Caco-2 (cell line): Measurements from ENCODE around the gene CAMK2G. TPM values are rescaled to one million over a fixed set of nuclear protein-coding genes. Genes with fewer than 3 reads are reported as not detected.
"Not testable (repeated sequence)": the region's sequence is repeated elsewhere in the genome, so short reads cannot be mapped to it uniquely, and the experiment has no call there.

Experiments
- BruUV-seq: library from RNA; stranded (reverse); fragments of 400-500 nt; replicated peaks from 2 replicates; lab custom pipeline; 2021; lab: Mats Ljungman, UMichigan
- CTCF ChIA-PET: fragments of 300-600 bp; sonication (Branson Sonifier 250); formaldehyde crosslinking; loops from one replicate; lab custom pipeline; 2022; ENCODE audit warnings: antibody characterized with exemption; lab: Charles Lee
- POLR2A ChIA-PET: fragments of 300-600 bp; sonication (Branson Sonifier 250); formaldehyde crosslinking; loops from one replicate; lab custom pipeline; 2022; ENCODE audit warnings: antibody characterized with exemption; lab: Charles Lee
- DNase-seq, 2 experiments: peaks; one replicate each; pipeline versions ENCODE4 v3.0.0 to v3.0.0-alpha.2; 2020 to 2022
- H3K27me3 ChIP-seq: replicated peaks from 2 replicates; pipeline ENCODE4 v1.6.0; 2011; ENCODE audit warnings: low read length; ENCODE audit not compliant: control insufficient read depth, insufficient read depth
- H3K36me3 ChIP-seq: 2 replicates; pipeline ENCODE4 v1.5.1; 2011; ENCODE audit warnings: low read length; ENCODE audit not compliant: control insufficient read depth, insufficient read depth
- H3K4me1 ChIP-seq: fragments of 250-450 bp; sonication (Bioruptor Pico); 2 replicates; pipeline ENCODE4 v1.5.1; 2020; ENCODE audit warnings: mild to moderate bottlenecking
- H3K4me3 ChIP-seq: 2 replicates; pipeline ENCODE4 v1.5.1; 2011; ENCODE audit warnings: low read depth, mild to moderate bottlenecking, control low read depth, low read length
- H3K9me3 ChIP-seq: fragments of 250-450 bp; sonication (Bioruptor Pico); 2 replicates; pipeline ENCODE4 v1.5.1; 2020; ENCODE audit warnings: mild to moderate bottlenecking, moderate library complexity
- H3K27ac Mint-ChIP-seq: one replicate; pipeline ENCODE4 v1.8.0; 2022; ENCODE audit warnings: mixed read lengths; ENCODE audit not compliant: unreplicated experiment
- H3K27me3 Mint-ChIP-seq: one replicate; pipeline ENCODE4 v1.8.0; 2022; ENCODE audit warnings: mixed read lengths; ENCODE audit not compliant: insufficient read depth, unreplicated experiment
- H3K36me3 Mint-ChIP-seq: one replicate; pipeline ENCODE4 v1.8.0; 2022; ENCODE audit warnings: mild to moderate bottlenecking, mixed read lengths; ENCODE audit not compliant: insufficient read depth, unreplicated experiment
- H3K4me1 Mint-ChIP-seq: one replicate; pipeline ENCODE4 v1.8.0; 2022; ENCODE audit warnings: low read depth, mixed read lengths; ENCODE audit not compliant: unreplicated experiment
- H3K4me3 Mint-ChIP-seq: one replicate; pipeline ENCODE4 v1.8.0; 2022; ENCODE audit warnings: mild to moderate bottlenecking, moderate library complexity, mixed read lengths; ENCODE audit not compliant: unreplicated experiment
- H3K9me3 Mint-ChIP-seq: one replicate; pipeline ENCODE4 v1.8.0; 2022; ENCODE audit warnings: mixed read lengths; ENCODE audit not compliant: unreplicated experiment
- CTCF ChIP-seq, 2 experiments: fragments of 200-600 bp in 1 of 2; IDR thresholded peaks; 1 replicate in 1 of 2; 2 replicates in 1 of 2; pipeline versions ENCODE4 v1.5.1 to v1.8.0; 2011 to 2022; ENCODE audit warnings: antibody characterized with exemption in 1 of 2, control low read depth in 1 of 2, inconsistent platforms in 1 of 2, low read depth in 1 of 2, low read length in 1 of 2, mild to moderate bottlenecking in 1 of 2, moderate library complexity in 1 of 2; ENCODE audit not compliant: insufficient read depth in 1 of 2, severe bottlenecking in 1 of 2, unreplicated experiment in 1 of 2
- intact Hi-C: fragments of 100-400 bp; cut with micrococcal nuclease; formaldehyde crosslinking; loops from one replicate; pipeline ENCODE4 v1.10.0; 2022; ENCODE audit not compliant: unreplicated experiment
- total RNA-seq: library from RNA; stranded (reverse); gene quantifications from 2 replicates; pipeline ENCODE4 v1.2.3, GENCODE V29; 2022

Gene CAMK2G
- total RNA-seq, 1 experiment from 2014 or later, result 78.8 TPM

GRCh38 chr10:73796766-73797165 lies 77.6 kb downstream of the CAMK2G start:
- no TSS peak for BruUV-seq
- H3K27me3 Mint-ChIP-seq, result no peaks in the 10 kb centered on the region
- intact Hi-C loops, result no loop called here
- no peak overlapping the region for H3K4me3 Mint-ChIP-seq
- H3K4me1 Mint-ChIP-seq, result no peaks in the 10 kb centered on the region
- peaks cover 84% of the 10 kb centered on the region for H3K36me3 Mint-ChIP-seq
- Histone ChIP-seq H3K4me3 (no peak overlapping the region), H3K9me3 (no peaks in the 10 kb centered on the region), H3K4me1 (no peaks in the 10 kb centered on the region), H3K36me3 (peaks cover 4% of the 10 kb centered on the region), H3K27me3 (no peaks in the 10 kb centered on the region)
- TF ChIP-seq CTCF (IDR thresholded peaks at IDR 0.05; ENCODE audit: insufficient read depth in 1 of 2, low read depth in 1 of 2, low read length in 1 of 2, severe bottlenecking in 1 of 2, unreplicated experiment in 1 of 2), result no peak
- POLR2A ChIA-PET, result no interaction called here
- no peak overlapping the region for H3K27ac Mint-ChIP-seq
- no peak for DNase-seq
- CTCF ChIA-PET, result no interaction called here
- H3K9me3 Mint-ChIP-seq, result no peaks in the 10 kb centered on the region

- H3K4me3 Mint-ChIP-seq, CTCF ChIA-PET, POLR2A ChIA-PET: not testable (repeated sequence)
These were observed 78.3 kb downstream of the CAMK2G start for GRCh38 chr10:73796035-73796434.

GRCh38 chr10:73795491-73795890 lies 78.9 kb downstream of the CAMK2G start:
- DNase-seq, H3K9me3 Mint-ChIP-seq, BruUV-seq, H3K4me3 Mint-ChIP-seq, H3K9me3 ChIP-seq, H3K27me3 ChIP-seq, intact Hi-C loops, CTCF ChIA-PET, H3K4me3 ChIP-seq, H3K27ac Mint-ChIP-seq, H3K36me3 ChIP-seq, H3K27me3 Mint-ChIP-seq, POLR2A ChIA-PET, H3K4me1 Mint-ChIP-seq, H3K4me1 ChIP-seq: not testable (repeated sequence)
- peaks cover 86% of the 10 kb centered on the region for H3K36me3 Mint-ChIP-seq

More at GRCh38 chr10:73796035-73796434, 78.3 kb downstream of the CAMK2G start:
- H3K4me1 ChIP-seq, BruUV-seq, H3K4me3 ChIP-seq, H3K27me3 ChIP-seq, H3K9me3 ChIP-seq, H3K9me3 Mint-ChIP-seq, H3K27ac Mint-ChIP-seq, H3K36me3 ChIP-seq, H3K27me3 Mint-ChIP-seq, DNase-seq, H3K4me1 Mint-ChIP-seq, intact Hi-C loops: not testable (repeated sequence)
- peaks cover 84% of the 10 kb centered on the region for H3K36me3 Mint-ChIP-seq

GRCh38 chr10:73793456-73793855 lies 80.9 kb downstream of the CAMK2G start:
- no peak for TF ChIP-seq CTCF (IDR thresholded peaks at IDR 0.05; ENCODE audit: insufficient read depth in 1 of 2, low read depth in 1 of 2, low read length in 1 of 2, severe bottlenecking in 1 of 2, unreplicated experiment in 1 of 2)
- no peaks in the 10 kb centered on the region for H3K9me3 ChIP-seq
- ChIA-PET POLR2A (no interaction called here), CTCF (no interaction called here)
- Mint-ChIP-seq H3K4me3 (no peak overlapping the region), H3K36me3 (peaks cover 81% of the 10 kb centered on the region), H3K27ac (no peak overlapping the region), H3K4me1 (no peaks in the 10 kb centered on the region), H3K9me3 (no peaks in the 10 kb centered on the region), H3K27me3 (no peaks in the 10 kb centered on the region)
- no peak for DNase-seq
- H3K27me3 ChIP-seq, result no peaks in the 10 kb centered on the region
- BruUV-seq, result no TSS peak
- peaks cover 1% of the 10 kb centered on the region for H3K36me3 ChIP-seq
- H3K4me3 ChIP-seq, result no peak overlapping the region
- intact Hi-C loops, result no loop called here
- no peaks in the 10 kb centered on the region for H3K4me1 ChIP-seq
